GM19397 (cell line): Measurements from ENCODE around the gene NOXA1.

ENCODE experiments used
- ATAC-seq: cut with Tn5 transposase; IDR thresholded peaks from one replicate; pipeline ENCODE4 v1.9.1; 2021; ENCODE audit warnings: mild to moderate bottlenecking, moderate library complexity; ENCODE audit not compliant: unreplicated experiment

The NOXA1 gene

GRCh38 chr9:137452761-137453642 is 29.8 kb downstream of the NOXA1 start:
- ATAC-seq: no peak

- ATAC-seq: peak; percentile 48
Observed at GRCh38 chr9:137453643-137454081, 30.5 kb downstream of the NOXA1 start.

- no peak for ATAC-seq
Observed at GRCh38 chr9:137454145-137454596, 31.0 kb downstream of the NOXA1 start.

- no peak for ATAC-seq
Observed at GRCh38 chr9:137454597-137455358, 31.6 kb downstream of the NOXA1 start.

- no peak for ATAC-seq
Observed at GRCh38 chr9:137455359-137455991, 32.3 kb downstream of the NOXA1 start.

GRCh38 chr9:137456061-137456863 is 33.1 kb downstream of the NOXA1 start:
- ATAC-seq: no peak

GRCh38 chr9:137456864-137457405 is 33.7 kb downstream of the NOXA1 start:
- no peak for ATAC-seq

- no peak for ATAC-seq
Observed at GRCh38 chr9:137457406-137458193, 34.4 kb downstream of the NOXA1 start.

GRCh38 chr9:137458194-137459151 is 35.3 kb downstream of the NOXA1 start:
- ATAC-seq: no peak

GRCh38 chr9:137459152-137459600 is 36.0 kb downstream of the NOXA1 start, which contains the start of gene NSMF:
Gene NSMF (minus strand): TSS chr9:137459334. CDS start chr9:137459102, 232 bp downstream.
- peak; percentile 68 for ATAC-seq

- no peak for ATAC-seq
Observed at GRCh38 chr9:137459601-137460362, 36.6 kb downstream of the NOXA1 start.

GRCh38 chr9:137460363-137461315 is 37.4 kb downstream of the NOXA1 start:
- no peak for ATAC-seq

- ATAC-seq: no peak
Observed at GRCh38 chr9:137461316-137461662, 38.1 kb downstream of the NOXA1 start.

GRCh38 chr9:137461663-137462395 is 38.6 kb downstream of the NOXA1 start:
- ATAC-seq: peak; percentile 43

- no peak for ATAC-seq
Observed at GRCh38 chr9:137462396-137462985, 39.3 kb downstream of the NOXA1 start.
